ENCODE data around the gene NPR2. TPM values are rescaled to one million over a fixed set of nuclear protein-coding genes. Genes with fewer than 3 reads are reported as not detected.

The NPR2 gene
- 10 to 100 TPM in 5 of 6 experiments, 1 to 10 TPM in 1; 2.8 to 34.5 (median 13.1) TPM for total RNA-seq
- long read RNA-seq: 0 reads

DNA sequence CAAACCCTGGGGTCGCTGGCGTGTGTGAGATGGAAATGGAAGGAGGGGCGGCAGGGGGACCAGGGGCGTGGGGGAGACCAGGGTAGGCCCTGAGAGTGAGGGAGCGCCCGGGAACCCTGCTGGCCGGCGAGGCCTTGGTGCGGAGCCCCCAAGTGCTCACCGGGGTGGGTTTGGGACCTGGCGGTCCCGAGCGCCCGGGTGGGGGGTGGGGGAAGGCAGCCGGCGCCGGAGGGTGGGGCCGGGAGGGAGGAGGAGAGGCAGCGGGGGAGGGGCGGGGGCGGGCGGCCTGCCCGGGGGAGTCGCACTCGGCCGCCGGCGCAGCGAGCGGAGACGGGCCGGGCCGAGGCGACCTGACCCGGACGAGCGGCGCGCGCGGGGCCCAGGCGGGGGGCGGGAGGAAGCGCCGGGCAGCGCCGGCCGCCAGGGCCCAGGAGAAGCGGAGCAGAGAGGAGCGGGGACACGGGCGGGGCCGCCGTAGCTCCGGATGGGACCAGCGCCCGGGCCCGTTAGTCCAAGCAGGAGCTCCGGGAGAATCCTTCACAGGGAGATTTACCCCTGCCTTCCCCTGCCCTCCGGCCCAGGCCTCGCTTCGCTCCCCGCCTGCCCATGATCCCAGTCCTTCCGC, at the start of gene NPR2:
TSS of gene NPR2 (plus strand) at position 295 of the 625 bp plus-strand sequence. CDS start 818 bp downstream, outside the sequence.
- ATAC-seq (peak; percentile 53 to 69 (median 65)), DNase-seq (peak in 1 of 3 donors; percentile 48)
- H3K4me1 ChIP-seq: peaks cover 0 to 17% (median 0%) of the 10 kb centered on the region in 4 donors
- intact Hi-C loops (cut with DNase I): loop anchor here in 1 of 2 donors (10.0 kb wide), 1 partner anchor 93 kb away; no protein-coding TSS in a partner anchor
- H3K4me3 ChIP-seq: peak within 1 kb of the TSS; percentile 42 to 62 (median 58)
- no peaks in the 10 kb centered on the region for H3K9me3 ChIP-seq
- no peaks in the 10 kb centered on the region for H3K36me3 ChIP-seq
- no peaks in the 10 kb centered on the region for H3K27me3 ChIP-seq
- WGBS (ENCODE audit: insufficient coverage, low coverage, low lambda C conversion rate, missing lambda C conversion rate): 0% methylated on average over 1 of the region's 64 CpGs
- H3K27ac ChIP-seq: peak within 1 kb of the TSS in 2 of 3 donors; percentile 27 to 53
- TF ChIP-seq, protein P1, sequence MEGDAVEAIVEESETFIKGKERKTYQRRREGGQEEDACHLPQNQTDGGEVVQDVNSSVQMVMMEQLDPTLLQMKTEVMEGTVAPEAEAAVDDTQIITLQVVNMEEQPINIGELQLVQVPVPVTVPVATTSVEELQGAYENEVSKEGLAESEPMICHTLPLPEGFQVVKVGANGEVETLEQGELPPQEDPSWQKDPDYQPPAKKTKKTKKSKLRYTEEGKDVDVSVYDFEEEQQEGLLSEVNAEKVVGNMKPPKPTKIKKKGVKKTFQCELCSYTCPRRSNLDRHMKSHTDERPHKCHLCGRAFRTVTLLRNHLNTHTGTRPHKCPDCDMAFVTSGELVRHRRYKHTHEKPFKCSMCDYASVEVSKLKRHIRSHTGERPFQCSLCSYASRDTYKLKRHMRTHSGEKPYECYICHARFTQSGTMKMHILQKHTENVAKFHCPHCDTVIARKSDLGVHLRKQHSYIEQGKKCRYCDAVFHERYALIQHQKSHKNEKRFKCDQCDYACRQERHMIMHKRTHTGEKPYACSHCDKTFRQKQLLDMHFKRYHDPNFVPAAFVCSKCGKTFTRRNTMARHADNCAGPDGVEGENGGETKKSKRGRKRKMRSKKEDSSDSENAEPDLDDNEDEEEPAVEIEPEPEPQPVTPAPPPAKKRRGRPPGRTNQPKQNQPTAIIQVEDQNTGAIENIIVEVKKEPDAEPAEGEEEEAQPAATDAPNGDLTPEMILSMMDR (IDR thresholded peaks at IDR 0.05): no peak
- TF ChIP-seq POLR2A (IDR thresholded peaks at IDR 0.05): no peak

DNA sequence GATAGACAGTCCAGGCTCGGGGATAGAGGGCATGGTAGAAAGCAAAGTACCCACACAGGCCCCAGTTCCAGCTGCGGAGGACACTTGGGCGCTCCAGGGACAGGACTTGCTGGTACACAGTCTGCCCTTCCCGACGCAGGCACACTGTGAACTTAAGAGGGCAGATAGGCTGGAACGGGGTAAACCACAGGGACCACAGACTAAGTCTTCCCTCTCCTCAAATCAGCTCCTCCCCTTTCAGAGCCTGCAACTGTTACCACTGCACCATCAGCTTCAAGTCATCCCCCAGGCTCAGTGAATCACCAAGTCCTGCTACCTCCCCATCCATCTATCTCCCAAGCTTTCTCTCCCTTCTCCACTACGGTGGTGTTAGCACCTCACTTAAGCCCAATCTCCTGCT, 49.7 kb upstream of the NPR2 start:
- H3K4me3 ChIP-seq: no peak overlapping the region
- WGBS (ENCODE audit: insufficient coverage, low coverage, low lambda C conversion rate, missing lambda C conversion rate): 30% methylated on average over 4 of the region's 7 CpGs
- TF ChIP-seq, protein P1 (IDR thresholded peaks at IDR 0.05): no peak
- no peak for TF ChIP-seq POLR2A (IDR thresholded peaks at IDR 0.05)
- no peak overlapping the region for H3K27ac ChIP-seq
- DNase-seq: peak in 1 of 3 donors; percentile 44
- H3K9me3 ChIP-seq: no peaks in the 10 kb centered on the region
- intact Hi-C loops (cut with DNase I): no loop called here
- H3K27me3 ChIP-seq: no peaks in the 10 kb centered on the region
- no peak for ATAC-seq
- peaks cover 0 to 17% (median 5%) of the 10 kb centered on the region in 4 donors for H3K4me1 ChIP-seq
- H3K36me3 ChIP-seq: peaks cover 8 to 75% (median 39%) of the 10 kb centered on the region in 4 donors

DNA sequence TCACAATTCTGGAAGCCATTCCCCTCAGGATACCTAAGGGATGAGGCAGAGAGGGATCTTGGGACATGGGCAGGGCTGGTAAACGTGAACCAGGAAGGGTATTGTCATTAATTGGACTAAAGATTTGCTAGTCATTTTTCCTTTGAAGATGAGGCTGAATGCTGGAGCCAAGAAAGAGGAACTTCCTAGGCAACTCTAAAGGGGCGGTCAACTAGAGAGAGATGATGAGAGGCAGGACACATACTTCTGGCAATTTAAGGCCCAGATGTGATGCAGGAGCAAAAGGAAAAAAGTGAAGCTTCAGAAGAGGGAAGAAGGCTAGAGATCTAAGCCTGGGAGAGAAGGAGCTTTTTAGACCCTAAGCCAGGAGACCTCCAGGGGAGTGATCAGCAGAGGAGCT, 47.9 kb upstream of the NPR2 start:
- 62% methylated on average over 2 of the region's 2 CpGs for whole genome bisulfite sequencing (ENCODE audit: insufficient coverage, low coverage, low lambda C conversion rate, missing lambda C conversion rate)
- intact Hi-C loops (cut with DNase I): no loop called here
- no peak overlapping the region for H3K27ac ChIP-seq
- no peak for TF ChIP-seq POLR2A (IDR thresholded peaks at IDR 0.05)
- TF ChIP-seq, protein P1 (IDR thresholded peaks at IDR 0.05): no peak
- no peaks in the 10 kb centered on the region for H3K27me3 ChIP-seq
- H3K4me1 ChIP-seq: peaks cover 0 to 27% (median 10%) of the 10 kb centered on the region in 4 donors
- ATAC-seq (no peak), DNase-seq (peak in 1 of 3 donors; percentile 10)
- peaks cover 8 to 58% (median 32%) of the 10 kb centered on the region in 4 donors for H3K36me3 ChIP-seq
- H3K4me3 ChIP-seq: no peak overlapping the region
- H3K9me3 ChIP-seq: no peaks in the 10 kb centered on the region

DNA sequence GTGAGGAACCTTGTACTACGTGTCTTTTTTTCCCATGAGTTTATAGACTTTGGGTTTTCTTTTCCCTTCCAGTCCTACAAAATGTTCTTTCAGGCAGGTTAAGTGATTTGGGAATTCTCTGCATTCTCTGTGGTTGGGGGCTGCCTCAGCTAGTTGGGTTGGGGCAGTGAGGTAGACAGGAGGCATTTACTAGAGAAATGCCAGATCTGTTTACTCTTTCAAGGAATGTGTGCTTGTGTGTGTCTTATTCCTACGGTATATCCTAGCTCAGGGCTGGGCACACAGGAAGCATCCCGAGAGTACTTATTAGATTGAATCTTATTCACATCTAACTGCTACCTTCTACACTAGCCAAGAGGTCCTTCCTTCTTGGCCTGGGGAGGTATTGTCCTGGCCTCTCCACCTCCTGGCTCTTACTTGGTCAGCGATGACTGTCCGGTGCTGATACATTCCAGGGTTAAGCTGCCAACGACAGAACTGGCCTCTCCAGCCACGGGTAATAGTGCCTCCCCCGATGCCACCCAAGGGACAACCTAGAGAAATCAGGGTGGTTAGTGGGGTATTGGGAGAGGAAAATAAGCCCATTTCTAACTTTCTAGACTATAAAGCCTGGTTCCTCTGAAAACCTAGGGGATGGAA, 47.4 kb upstream of the NPR2 start:
- 79% methylated on average over 6 of the region's 8 CpGs for WGBS (ENCODE audit: insufficient coverage, low coverage, low lambda C conversion rate, missing lambda C conversion rate)
- DNase-seq: peak in 1 of 3 donors; percentile 30

More for the DNA sequence above, 47.4 kb upstream of the NPR2 start:
- H3K36me3 ChIP-seq: peaks cover 8 to 53% (median 28%) of the 10 kb centered on the region in 4 donors
- H3K9me3 ChIP-seq: no peaks in the 10 kb centered on the region
- no peak overlapping the region for H3K27ac ChIP-seq
- H3K4me3 ChIP-seq: no peak overlapping the region
- no peak for TF ChIP-seq POLR2A (IDR thresholded peaks at IDR 0.05)
- TF ChIP-seq, protein P1 (IDR thresholded peaks at IDR 0.05): no peak
- H3K27me3 ChIP-seq: no peaks in the 10 kb centered on the region
- intact Hi-C loops (cut with DNase I): no loop called here
- H3K4me1 ChIP-seq: peaks cover 0 to 27% (median 10%) of the 10 kb centered on the region in 4 donors
- ATAC-seq: no peak
